ENCODE measurements around the gene ZSCAN2. TPM values are rescaled to one million over a fixed set of nuclear protein-coding genes. Genes with fewer than 3 reads are reported as not detected.

Gene ZSCAN2
- total RNA-seq, 1 experiment from 2014 or later, result 15.2 TPM

DNA sequence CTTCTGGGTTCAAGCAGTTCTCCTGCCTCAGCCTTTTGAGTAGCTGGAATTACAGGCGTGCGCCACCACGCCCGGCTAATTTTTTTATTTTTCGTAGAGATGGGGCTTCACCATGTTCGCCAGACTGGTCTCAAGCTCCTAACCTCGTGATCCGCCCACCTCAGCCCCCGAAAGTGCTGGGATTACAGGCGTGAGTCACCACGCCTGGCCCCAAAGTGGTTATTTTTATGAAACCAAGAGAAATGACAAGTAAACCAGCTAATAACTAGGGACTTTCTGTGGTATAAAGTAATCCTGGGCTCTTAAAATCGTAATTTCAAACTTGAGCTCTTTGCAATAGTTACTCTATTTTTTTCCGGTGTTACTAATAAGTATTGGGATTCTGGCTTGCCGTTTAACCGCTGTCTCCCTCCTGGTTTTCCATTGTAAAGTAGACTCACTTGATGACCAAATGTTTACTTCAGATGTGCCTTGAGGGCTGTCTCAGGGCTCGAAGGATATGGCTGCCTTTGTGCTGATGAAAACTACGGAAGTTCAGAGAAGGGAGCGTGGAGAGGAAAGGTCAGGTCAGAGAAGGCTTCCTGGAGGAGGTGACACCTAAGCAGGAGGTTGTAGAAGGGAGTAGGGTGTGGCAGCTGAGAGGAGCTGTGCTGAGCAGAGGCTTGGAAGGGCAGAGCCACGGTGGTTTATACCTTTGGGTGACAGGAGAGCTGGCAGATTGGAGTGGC is 4.2 kb downstream of the ZSCAN2 start:
- TF ChIP-seq EZH2 (IDR thresholded peaks at IDR 0.05; ENCODE audit: borderline replicate concordance, low read depth, low read length, poor library complexity, severe bottlenecking), result no peak
- TF ChIP-seq, protein P1, sequence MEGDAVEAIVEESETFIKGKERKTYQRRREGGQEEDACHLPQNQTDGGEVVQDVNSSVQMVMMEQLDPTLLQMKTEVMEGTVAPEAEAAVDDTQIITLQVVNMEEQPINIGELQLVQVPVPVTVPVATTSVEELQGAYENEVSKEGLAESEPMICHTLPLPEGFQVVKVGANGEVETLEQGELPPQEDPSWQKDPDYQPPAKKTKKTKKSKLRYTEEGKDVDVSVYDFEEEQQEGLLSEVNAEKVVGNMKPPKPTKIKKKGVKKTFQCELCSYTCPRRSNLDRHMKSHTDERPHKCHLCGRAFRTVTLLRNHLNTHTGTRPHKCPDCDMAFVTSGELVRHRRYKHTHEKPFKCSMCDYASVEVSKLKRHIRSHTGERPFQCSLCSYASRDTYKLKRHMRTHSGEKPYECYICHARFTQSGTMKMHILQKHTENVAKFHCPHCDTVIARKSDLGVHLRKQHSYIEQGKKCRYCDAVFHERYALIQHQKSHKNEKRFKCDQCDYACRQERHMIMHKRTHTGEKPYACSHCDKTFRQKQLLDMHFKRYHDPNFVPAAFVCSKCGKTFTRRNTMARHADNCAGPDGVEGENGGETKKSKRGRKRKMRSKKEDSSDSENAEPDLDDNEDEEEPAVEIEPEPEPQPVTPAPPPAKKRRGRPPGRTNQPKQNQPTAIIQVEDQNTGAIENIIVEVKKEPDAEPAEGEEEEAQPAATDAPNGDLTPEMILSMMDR (conservative IDR thresholded peaks at IDR 0.05; ENCODE audit: low read depth, low read length), result no peak
- ChIA-PET CTCF (no interaction called here), POLR2A (ENCODE audit: low non-redundant PET) (no interaction called here)
- Histone ChIP-seq H3K27me3 (replicated peaks; ENCODE audit: insufficient read depth, low read depth, low read length, poor library complexity) (no peaks in the 10 kb centered on the region), H3K4me3 (ENCODE audit: low read depth, low read length, poor library complexity, severe bottlenecking) (no peak overlapping the region), H3K27ac (ENCODE audit: low read depth, low read length, poor library complexity, severe bottlenecking) (no peak overlapping the region), H3K4me1 (ENCODE audit: insufficient read depth, low read length, poor library complexity, severe bottlenecking) (peaks cover 10% of the 10 kb centered on the region), H3K36me3 (ENCODE audit: insufficient read depth, low read length, poor library complexity, severe bottlenecking) (peaks cover 18% of the 10 kb centered on the region), H3K9me3 (ENCODE audit: low read depth, low read length, poor library complexity, severe bottlenecking) (no peaks in the 10 kb centered on the region)
- no peak for DNase-seq (ENCODE audit: low spot score)
- intact Hi-C loops (cut with micrococcal nuclease; ENCODE audit: unreplicated experiment), result no loop called here
- BruUV-seq (replicated peaks), result no TSS peak

DNA sequence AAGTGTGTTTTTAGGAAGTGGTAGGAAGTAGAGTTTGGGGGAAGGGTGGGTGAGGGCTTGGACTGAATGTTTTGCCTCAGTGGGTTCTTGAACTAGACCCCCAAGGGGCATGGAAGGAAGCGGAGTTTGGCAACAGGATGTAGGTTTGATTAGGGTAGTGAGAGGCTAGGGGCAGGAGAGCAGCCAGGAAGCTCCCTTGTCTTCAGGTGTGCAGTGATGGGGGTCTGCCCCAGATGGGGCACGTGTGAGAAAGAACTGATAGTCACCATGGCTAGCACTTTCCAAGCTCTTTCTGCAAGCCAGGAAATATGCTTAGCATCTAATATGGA is 4.7 kb downstream of the ZSCAN2 start:
- no peak for DNase-seq (ENCODE audit: low spot score)
- H3K27me3 ChIP-seq (replicated peaks; ENCODE audit: insufficient read depth, low read depth, low read length, poor library complexity), result no peaks in the 10 kb centered on the region
- H3K9me3 ChIP-seq (ENCODE audit: low read depth, low read length, poor library complexity, severe bottlenecking), result no peaks in the 10 kb centered on the region
- ChIA-PET CTCF (no interaction called here), POLR2A (ENCODE audit: low non-redundant PET) (no interaction called here)
- intact Hi-C loops (cut with micrococcal nuclease; ENCODE audit: unreplicated experiment), result no loop called here
- H3K4me1 ChIP-seq (ENCODE audit: insufficient read depth, low read length, poor library complexity, severe bottlenecking), result peaks cover 10% of the 10 kb centered on the region
- peaks cover 18% of the 10 kb centered on the region for H3K36me3 ChIP-seq (ENCODE audit: insufficient read depth, low read length, poor library complexity, severe bottlenecking)
- H3K4me3 ChIP-seq (ENCODE audit: low read depth, low read length, poor library complexity, severe bottlenecking), result no peak overlapping the region
- BruUV-seq (replicated peaks), result no TSS peak
- TF ChIP-seq EZH2 (IDR thresholded peaks at IDR 0.05; ENCODE audit: borderline replicate concordance, low read depth, low read length, poor library complexity, severe bottlenecking), result no peak
- TF ChIP-seq, protein P1 (conservative IDR thresholded peaks at IDR 0.05; ENCODE audit: low read depth, low read length), result no peak
- H3K27ac ChIP-seq (ENCODE audit: low read depth, low read length, poor library complexity, severe bottlenecking), result no peak overlapping the region

DNA sequence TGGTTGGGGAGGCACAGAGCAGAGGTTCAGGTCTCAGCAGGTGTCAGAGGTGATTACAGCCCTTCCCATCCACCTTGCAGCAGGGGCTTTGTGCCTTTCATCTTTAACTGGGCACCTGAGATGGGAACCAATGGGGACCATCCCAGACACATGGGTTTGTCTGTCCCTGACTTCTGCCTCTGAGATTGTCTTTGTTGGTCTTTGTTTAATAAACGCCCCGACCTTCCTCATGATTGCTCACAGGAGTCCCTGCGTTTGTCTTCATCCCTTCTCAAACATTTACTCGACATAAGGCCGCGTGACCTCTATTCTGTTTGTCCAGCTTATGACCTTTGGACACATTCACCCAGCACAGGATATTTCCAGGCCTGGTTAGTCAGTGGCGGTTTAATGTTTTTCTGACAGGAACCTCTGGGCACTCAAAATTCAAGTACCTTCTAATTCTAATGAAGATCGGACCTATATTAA is 5.9 kb downstream of the ZSCAN2 start:
- no peaks in the 10 kb centered on the region for H3K27me3 ChIP-seq (replicated peaks; ENCODE audit: insufficient read depth, low read depth, low read length, poor library complexity)
- peaks cover 7% of the 10 kb centered on the region for H3K4me1 ChIP-seq (ENCODE audit: insufficient read depth, low read length, poor library complexity, severe bottlenecking)
- H3K27ac ChIP-seq (ENCODE audit: low read depth, low read length, poor library complexity, severe bottlenecking), result no peak overlapping the region
- peaks cover 18% of the 10 kb centered on the region for H3K36me3 ChIP-seq (ENCODE audit: insufficient read depth, low read length, poor library complexity, severe bottlenecking)
- no peaks in the 10 kb centered on the region for H3K9me3 ChIP-seq (ENCODE audit: low read depth, low read length, poor library complexity, severe bottlenecking)
- POLR2A ChIA-PET (ENCODE audit: low non-redundant PET), result no interaction called here
- no peak for DNase-seq (ENCODE audit: low spot score)
- CTCF ChIA-PET, result interaction anchor here (1.1 kb wide), 1 partner anchor 19 kb away, joined by 6 read pairs; no protein-coding TSS in a partner anchor
- H3K4me3 ChIP-seq (ENCODE audit: low read depth, low read length, poor library complexity, severe bottlenecking), result no peak overlapping the region
- no peak for TF ChIP-seq EZH2 (IDR thresholded peaks at IDR 0.05; ENCODE audit: borderline replicate concordance, low read depth, low read length, poor library complexity, severe bottlenecking)
- TF ChIP-seq, protein P1 (conservative IDR thresholded peaks at IDR 0.05; ENCODE audit: low read depth, low read length), result no peak
- intact Hi-C loops (cut with micrococcal nuclease; ENCODE audit: unreplicated experiment), result no loop called here
- BruUV-seq (replicated peaks), result no TSS peak
